Measurements from ENCODE around the gene PLEKHA8.

- TF ChIP-seq POLR2A (IDR thresholded peaks at IDR 0.05; ENCODE audit: low read length) (no peak), GATA1 (IDR thresholded peaks at IDR 0.05; ENCODE audit: low read depth, low read length) (no peak)
Observed at GRCh38 chr7:30093420-30093952, 65.3 kb downstream of the PLEKHA8 start.
